Fibroblast of peridontal ligament (primary cell): ENCODE measurements around the gene OR2L3.
"Not testable (repeated sequence)": the region's sequence is repeated elsewhere in the genome, so short reads cannot be mapped to it uniquely, and the experiment has no call there.

Experiments used
- DNase-seq: peaks from one replicate; pipeline ENCODE4 v3.0.0-alpha.2; 2010; ENCODE audit errors: extremely low read depth

OR2L3 gene

GRCh38 chr1:248046536-248046935 lies at the start of gene OR2L3:
OR2L3 (plus strand) TSS chr1:248046836; CDS start chr1:248060682, 13,846 bp downstream.
- no peak for DNase-seq

GRCh38 chr1:247998811-247999210 lies 47.8 kb upstream of the OR2L3 start:
- DNase-seq: no peak

- no peak for DNase-seq
These were observed 46.5 kb upstream of the OR2L3 start for GRCh38 chr1:248000169-248000568.

GRCh38 chr1:248007778-248008177 lies 38.9 kb upstream of the OR2L3 start:
- DNase-seq: no peak

GRCh38 chr1:248009681-248010080 lies 37.0 kb upstream of the OR2L3 start:
- DNase-seq: no peak

GRCh38 chr1:248013229-248013710 lies 33.4 kb upstream of the OR2L3 start, which contains the start of gene OR2L5:
OR2L5 (plus strand) TSS chr1:248013660; CDS start chr1:248021948, 8,288 bp downstream.
- no peak for DNase-seq

- DNase-seq: no peak
These were observed 30.8 kb upstream of the OR2L3 start for GRCh38 chr1:248015803-248016202.

- no peak for DNase-seq
These were observed 16.9 kb upstream of the OR2L3 start, which contains the start of gene OR2L2 for GRCh38 chr1:248029770-248030169. OR2L2 (plus strand) TSS chr1:248030070; CDS start chr1:248038268, 8,198 bp downstream.

GRCh38 chr1:248045209-248045608 lies 1.4 kb upstream of the OR2L3 start:
- no peak for DNase-seq

- no peak for DNase-seq
These were observed 372 bp downstream of the OR2L3 start for GRCh38 chr1:248047008-248047407.

GRCh38 chr1:248054671-248055070 lies 8.0 kb downstream of the OR2L3 start:
- no peak for DNase-seq

GRCh38 chr1:248055261-248055660 lies 8.6 kb downstream of the OR2L3 start:
- no peak for DNase-seq

- DNase-seq: no peak
These were observed 18.4 kb downstream of the OR2L3 start for GRCh38 chr1:248065071-248065470.

- DNase-seq: no peak
These were observed 19.0 kb downstream of the OR2L3 start for GRCh38 chr1:248065604-248066003.

GRCh38 chr1:248083864-248084263 lies 37.2 kb downstream of the OR2L3 start:
- DNase-seq: not testable (repeated sequence)

GRCh38 chr1:248094884-248095283 lies 48.2 kb downstream of the OR2L3 start, which contains the start of gene OR2L13:
OR2L13 (plus strand) TSS chr1:248095184; CDS start chr1:248099376, 4,192 bp downstream.
- DNase-seq: no peak

GRCh38 chr1:248098529-248098928 lies 51.9 kb downstream of the OR2L3 start:
- DNase-seq: no peak

- DNase-seq: no peak
These were observed 56.2 kb downstream of the OR2L3 start for GRCh38 chr1:248102847-248103246.

- no peak for DNase-seq
These were observed 64.5 kb downstream of the OR2L3 start for GRCh38 chr1:248111157-248111556.
